Cardiac muscle cell (in vitro differentiated cells and primary cell): Measurements from ENCODE around the gene IGSF11. TPM values are rescaled to one million over a fixed set of nuclear protein-coding genes. Genes with fewer than 3 reads are reported as not detected.

Experiments
- DNase-seq, 2 donors: peaks; one replicate each; pipeline versions ENCODE4 v3.0.0 to v3.0.0-alpha.2; 2010 to 2017; ENCODE audit warnings: low read depth in 1 of 2, low spot score in 1 of 2
- H3K27ac ChIP-seq: fragments of 200-600 bp; sonication (generic); 2 replicates; pipeline ENCODE4 v1.5.1; 2016
- H3K27me3 ChIP-seq: fragments of 200-600 bp; sonication (generic); 2 replicates; pipeline ENCODE4 v1.6.0; 2016; ENCODE audit warnings: control low read depth
- H3K36me3 ChIP-seq: fragments of 200-600 bp; sonication (generic); 2 replicates; pipeline ENCODE4 v1.5.1; 2016; ENCODE audit warnings: control low read depth
- H3K4me1 ChIP-seq: fragments of 200-600 bp; sonication (generic); 2 replicates; pipeline ENCODE4 v1.8.1; 2017; ENCODE audit warnings: low read depth, mild to moderate bottlenecking, mixed run types
- H3K4me3 ChIP-seq: fragments of 200-600 bp; sonication (generic); 2 replicates; pipeline ENCODE4 v1.5.1; 2016; ENCODE audit warnings: mild to moderate bottlenecking
- H3K9me3 ChIP-seq: fragments of 200-600 bp; sonication (generic); 2 replicates; pipeline ENCODE4 v1.5.1; 2017; ENCODE audit warnings: low read depth, mild to moderate bottlenecking, control low read depth
- polyA plus RNA-seq: library from polyadenylated mRNA; unstranded; fragments of >200 nt; fragmentation: Nextera tagmentation; extraction: Ambion mirVana; gene quantifications from 2 replicates; pipeline ENCODE4 v1.2.1, GENCODE V29; 2016
- total RNA-seq: library from RNA; depleted of rRNA; stranded (reverse); fragments of >200 nt; gene quantifications from 2 replicates; pipeline ENCODE4 v1.2.3, GENCODE V29; 2016
- TF ChIP-seq, protein P1 (sequence below): IDR thresholded peaks from 2 replicates; pipeline ENCODE4 v1.5.1; 2012; ENCODE audit warnings: low read depth, mild to moderate bottlenecking, low read length

IGSF11 gene
- total and polyA plus RNA-seq, 2 experiments from 2014 or later = 0.46 to 2.0 TPM

DNA sequence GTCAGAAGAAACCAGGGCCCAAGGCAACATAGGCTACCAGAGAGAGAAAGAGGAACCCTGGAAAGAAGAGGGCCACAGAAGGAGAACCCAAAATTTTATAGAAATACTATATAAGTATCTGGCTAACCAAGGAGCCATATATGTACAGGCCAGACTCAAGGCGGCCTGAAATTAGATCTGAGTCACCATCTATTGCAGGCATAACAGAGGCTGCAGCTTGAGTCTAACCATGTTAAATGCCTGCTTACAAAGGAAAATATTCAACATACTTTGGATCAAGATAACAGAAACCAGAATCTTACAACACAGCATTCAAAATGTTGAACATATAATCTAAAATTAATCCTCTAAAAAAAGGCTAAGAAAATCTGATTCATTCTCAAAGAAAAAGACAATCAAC is 23.1 kb downstream of the IGSF11 start:
- Histone ChIP-seq H3K27ac (no peak overlapping the region), H3K9me3 (no peaks in the 10 kb centered on the region), H3K4me3 (no peak overlapping the region), H3K4me1 (no peaks in the 10 kb centered on the region), H3K36me3 (no peaks in the 10 kb centered on the region), H3K27me3 (no peaks in the 10 kb centered on the region)
- no peak for DNase-seq
- TF ChIP-seq, protein P1, sequence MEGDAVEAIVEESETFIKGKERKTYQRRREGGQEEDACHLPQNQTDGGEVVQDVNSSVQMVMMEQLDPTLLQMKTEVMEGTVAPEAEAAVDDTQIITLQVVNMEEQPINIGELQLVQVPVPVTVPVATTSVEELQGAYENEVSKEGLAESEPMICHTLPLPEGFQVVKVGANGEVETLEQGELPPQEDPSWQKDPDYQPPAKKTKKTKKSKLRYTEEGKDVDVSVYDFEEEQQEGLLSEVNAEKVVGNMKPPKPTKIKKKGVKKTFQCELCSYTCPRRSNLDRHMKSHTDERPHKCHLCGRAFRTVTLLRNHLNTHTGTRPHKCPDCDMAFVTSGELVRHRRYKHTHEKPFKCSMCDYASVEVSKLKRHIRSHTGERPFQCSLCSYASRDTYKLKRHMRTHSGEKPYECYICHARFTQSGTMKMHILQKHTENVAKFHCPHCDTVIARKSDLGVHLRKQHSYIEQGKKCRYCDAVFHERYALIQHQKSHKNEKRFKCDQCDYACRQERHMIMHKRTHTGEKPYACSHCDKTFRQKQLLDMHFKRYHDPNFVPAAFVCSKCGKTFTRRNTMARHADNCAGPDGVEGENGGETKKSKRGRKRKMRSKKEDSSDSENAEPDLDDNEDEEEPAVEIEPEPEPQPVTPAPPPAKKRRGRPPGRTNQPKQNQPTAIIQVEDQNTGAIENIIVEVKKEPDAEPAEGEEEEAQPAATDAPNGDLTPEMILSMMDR = no peak

GRCh38 chr3:118997190-118997589 is 37.5 kb downstream of the IGSF11 start:
- H3K9me3 ChIP-seq = no peaks in the 10 kb centered on the region
- no peak for DNase-seq
- TF ChIP-seq, protein P1 = no peak
- no peaks in the 10 kb centered on the region for H3K27me3 ChIP-seq
- H3K36me3 ChIP-seq = no peaks in the 10 kb centered on the region
- peaks cover 15% of the 10 kb centered on the region for H3K4me1 ChIP-seq
- no peak overlapping the region for H3K4me3 ChIP-seq
- peak overlapping the region; percentile 71 for H3K27ac ChIP-seq

DNA sequence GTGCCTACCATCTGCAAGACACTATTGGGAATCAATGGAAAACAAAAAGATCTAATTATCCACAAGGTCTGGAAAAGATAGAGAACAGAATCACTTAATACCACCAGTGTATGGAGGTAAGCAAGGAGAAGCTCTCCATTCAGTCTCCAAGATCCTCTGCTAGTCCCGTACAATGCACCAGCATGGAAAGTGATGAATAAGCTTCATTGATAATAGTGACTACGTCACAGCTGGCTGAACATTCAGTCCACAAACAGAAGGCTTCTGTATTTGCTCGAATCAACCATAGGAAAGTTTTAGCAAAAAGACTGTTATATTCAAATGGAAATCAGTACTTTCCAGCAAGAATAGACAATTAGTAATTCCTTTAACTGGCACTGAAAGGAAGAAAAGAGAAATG is 42.9 kb downstream of the IGSF11 start:
- no peaks in the 10 kb centered on the region for H3K36me3 ChIP-seq
- no peak for DNase-seq
- H3K27me3 ChIP-seq = no peaks in the 10 kb centered on the region
- TF ChIP-seq, protein P1 = no peak
- H3K9me3 ChIP-seq = no peaks in the 10 kb centered on the region
- H3K4me3 ChIP-seq = no peak overlapping the region
- H3K4me1 ChIP-seq = peaks cover 1% of the 10 kb centered on the region
- H3K27ac ChIP-seq = no peak overlapping the region

DNA sequence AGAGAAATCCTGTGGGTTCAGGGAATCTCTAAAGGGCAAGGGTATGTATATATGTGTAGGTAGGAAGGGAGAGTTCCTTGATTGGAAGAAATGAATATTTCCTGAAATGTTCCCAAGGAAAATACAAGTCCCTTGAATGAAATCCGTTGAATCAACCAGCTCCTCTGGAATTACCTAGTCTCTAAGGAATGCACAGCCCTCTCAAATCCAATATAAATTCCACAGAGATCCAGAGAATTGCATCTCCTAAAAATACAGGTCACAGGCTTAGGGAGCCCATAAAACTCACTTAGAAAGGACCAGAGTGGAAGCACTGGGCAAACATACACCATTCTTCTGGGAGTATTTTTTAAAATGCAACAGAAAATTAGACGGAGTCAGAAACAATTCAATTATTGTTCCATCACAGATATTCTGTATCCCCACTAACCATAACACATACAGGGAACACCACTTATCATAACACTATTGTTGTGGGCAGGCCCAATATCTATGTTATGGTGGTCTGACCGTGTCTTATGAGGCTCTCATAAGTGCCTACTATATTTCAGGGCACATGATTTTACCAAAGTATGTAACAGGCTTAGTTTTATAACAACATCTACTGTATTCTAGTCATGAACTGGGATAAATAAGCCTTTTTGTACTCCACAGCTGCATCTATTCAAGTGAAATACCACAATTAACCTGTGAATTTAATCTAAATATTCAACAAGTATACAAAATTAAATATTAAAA is 43.7 kb downstream of the IGSF11 start:
- no peak for DNase-seq
- H3K27ac ChIP-seq = no peak overlapping the region
- H3K9me3 ChIP-seq = no peaks in the 10 kb centered on the region
- TF ChIP-seq, protein P1 = no peak
- no peaks in the 10 kb centered on the region for H3K27me3 ChIP-seq
- no peak overlapping the region for H3K4me3 ChIP-seq
- H3K4me1 ChIP-seq = peaks cover under 1% of the 10 kb centered on the region
- no peaks in the 10 kb centered on the region for H3K36me3 ChIP-seq

DNA sequence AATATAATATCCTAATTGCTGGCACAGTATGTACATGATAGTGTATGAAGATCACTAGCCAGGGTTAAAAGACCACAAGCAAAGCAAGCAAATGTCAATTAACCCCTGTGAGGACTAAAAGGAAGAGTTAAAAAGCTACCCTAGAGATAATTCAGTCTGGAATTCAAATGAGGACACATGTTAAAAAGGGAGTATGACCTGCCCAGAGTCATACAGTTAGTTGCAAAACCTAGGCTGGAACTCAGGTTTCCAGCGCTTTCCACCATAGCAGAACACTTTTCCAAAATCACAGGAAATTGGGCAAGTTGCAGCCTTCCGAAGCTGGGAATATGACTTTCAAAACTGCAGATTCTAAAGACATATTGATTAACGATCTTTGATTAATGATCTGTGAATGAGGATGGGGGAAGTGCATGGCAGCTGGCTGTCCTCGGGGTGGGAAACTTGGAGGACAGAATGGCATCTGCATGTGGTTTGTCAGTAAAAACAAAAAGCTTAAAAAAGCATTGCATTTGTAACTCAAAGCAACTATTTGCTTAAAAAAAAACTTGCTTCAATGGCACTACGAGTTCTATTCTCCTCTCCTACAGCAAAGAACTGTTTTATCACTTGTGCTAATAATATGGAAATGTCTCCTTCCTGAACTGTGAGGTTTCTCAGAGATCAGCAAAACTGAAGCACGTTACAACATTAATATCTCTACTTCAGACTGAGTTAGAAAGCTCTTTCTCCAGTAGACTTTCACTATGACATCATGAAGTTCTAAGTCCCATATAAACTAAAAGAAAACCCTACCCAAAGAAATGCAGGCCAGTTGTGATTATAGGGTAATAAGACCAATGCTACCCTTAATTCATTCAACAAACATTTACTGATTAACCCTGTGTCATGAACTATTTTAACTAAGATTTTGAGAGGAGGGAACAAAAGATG is 46.2 kb downstream of the IGSF11 start:
- TF ChIP-seq, protein P1 = no peak
- Histone ChIP-seq H3K9me3 (no peaks in the 10 kb centered on the region), H3K27me3 (no peaks in the 10 kb centered on the region), H3K4me3 (no peak overlapping the region), H3K36me3 (no peaks in the 10 kb centered on the region), H3K27ac (no peak overlapping the region), H3K4me1 (peaks cover 14% of the 10 kb centered on the region)
- DNase-seq = no peak
